IMR-90 (cell line): Measurements from ENCODE around the gene FBXW7. TPM values are rescaled to one million over a fixed set of nuclear protein-coding genes. Genes with fewer than 3 reads are reported as not detected.

Source experiments
- ATAC-seq: fragments of 200-7000 bp; cut with Tn5 transposase; 2 replicates; pipeline ENCODE4 v1.9.1; 2020; ENCODE audit warnings: low read depth, mild to moderate bottlenecking, moderate library complexity
- BruUV-seq: library from RNA; stranded (reverse); fragments of 400-500 nt; replicated peaks from 2 replicates; lab custom pipeline; 2021; lab: Mats Ljungman, UMichigan
- CTCF ChIA-PET: fragments of 300-600 bp; formaldehyde crosslinking; extraction: SDS; loops from one replicate; lab custom pipeline; 2021; ENCODE audit warnings: antibody characterized with exemption; lab: Yijun Ruan, JAX
- POLR2A ChIA-PET: fragments of 300-600 bp; sonication (Branson Sonifier 250); formaldehyde crosslinking; loops from one replicate; lab custom pipeline; 2022; ENCODE audit warnings: antibody characterized with exemption; ENCODE audit not compliant: unreplicated experiment; lab: Charles Lee
- DNase-seq: peaks from one replicate; pipeline ENCODE4 v3.0.0; 2013
- H2AFZ ChIP-seq: replicated peaks from 2 replicates; pipeline ENCODE3; 2013; ENCODE audit warnings: low read length, mild to moderate bottlenecking; ENCODE audit not compliant: poor library complexity
- H2AK5ac ChIP-seq: 2 replicates; pipeline ENCODE4 v1.6.1; 2013; ENCODE audit warnings: low read depth, low read length, inconsistent platforms
- H2AK9ac ChIP-seq: replicated peaks from 2 replicates; pipeline ENCODE3; 2013; ENCODE audit warnings: mild to moderate bottlenecking, low read depth, low read length, moderate library complexity; ENCODE audit not compliant: poor library complexity
- H2BK120ac ChIP-seq: 2 replicates; pipeline ENCODE4 v1.6.1; 2013; ENCODE audit warnings: low read depth, low read length, inconsistent platforms
- H2BK15ac ChIP-seq: 3 replicates; pipeline ENCODE4 v1.6.1; 2013; ENCODE audit warnings: low read depth, low read length, inconsistent platforms
- H2BK20ac ChIP-seq: 2 replicates; pipeline ENCODE4 v1.6.1; 2013; ENCODE audit warnings: low read depth, mild to moderate bottlenecking, inconsistent platforms, low read length, moderate library complexity
- H2BK5ac ChIP-seq: 2 replicates; pipeline ENCODE4 v1.6.1; 2013; ENCODE audit warnings: mild to moderate bottlenecking, low read depth, low read length, inconsistent platforms; ENCODE audit not compliant: poor library complexity, severe bottlenecking
- H3K14ac ChIP-seq: replicated peaks from 2 replicates; pipeline ENCODE4 v1.6.1; 2013; ENCODE audit warnings: low read depth, low read length, inconsistent platforms
- H3K18ac ChIP-seq: 2 replicates; pipeline ENCODE4 v1.6.1; 2013; ENCODE audit warnings: low read depth, low read length, control low read depth
- H3K23ac ChIP-seq: 2 replicates; pipeline ENCODE4 v1.6.1; 2013; ENCODE audit warnings: low read depth, low read length, inconsistent platforms
- H3K27ac ChIP-seq: 2 replicates; pipeline ENCODE4 v1.5.1; 2013; ENCODE audit warnings: mild to moderate bottlenecking, control low read depth, low read length; ENCODE audit not compliant: insufficient read depth
- H3K27me3 ChIP-seq: 2 replicates; pipeline ENCODE4 v1.6.1; 2013; ENCODE audit warnings: low read length; ENCODE audit not compliant: control insufficient read depth, insufficient read depth
- H3K36me3 ChIP-seq: 2 replicates; pipeline ENCODE4 v1.6.1; 2013; ENCODE audit warnings: low read length, mixed read lengths; ENCODE audit not compliant: control insufficient read depth, insufficient read depth
- H3K4ac ChIP-seq: 2 replicates; pipeline ENCODE4 v1.6.1; 2013; ENCODE audit warnings: low read depth, low read length, inconsistent platforms
- H3K4me1 ChIP-seq: 2 replicates; pipeline ENCODE4 v1.6.1; 2013; ENCODE audit warnings: low read length, mixed read lengths; ENCODE audit not compliant: control insufficient read depth, insufficient read depth
- H3K4me2 ChIP-seq: 2 replicates; pipeline ENCODE4 v1.6.1; 2013; ENCODE audit warnings: low read depth, mild to moderate bottlenecking, control low read depth, low read length, moderate library complexity
- H3K4me3 ChIP-seq: 2 replicates; pipeline ENCODE4 v1.5.1; 2013; ENCODE audit warnings: low read depth, mild to moderate bottlenecking, control low read depth, low read length, moderate library complexity; ENCODE audit not compliant: insufficient read depth
- H3K56ac ChIP-seq: 2 replicates; pipeline ENCODE4 v1.6.1; 2013; ENCODE audit warnings: low read length, inconsistent platforms; ENCODE audit not compliant: insufficient read depth; ENCODE audit errors: extremely low read depth
- H3K79me1 ChIP-seq, 2 experiments: 2 replicates each; pipeline ENCODE4 v1.6.1; 2013; ENCODE audit warnings: low read length in 2 of 2, inconsistent platforms in 1 of 2, low read depth in 1 of 2
- H3K9ac ChIP-seq: 2 replicates; pipeline ENCODE4 v1.6.1; 2013; ENCODE audit warnings: low read depth, low read length, control low read depth
- H3K9me1 ChIP-seq: 2 replicates; pipeline ENCODE4 v1.6.1; 2013; ENCODE audit warnings: low read length, inconsistent platforms; ENCODE audit not compliant: insufficient read depth
- H3K9me3 ChIP-seq: 2 replicates; pipeline ENCODE4 v1.6.1; 2013; ENCODE audit warnings: low read length; ENCODE audit not compliant: control insufficient read depth, insufficient read depth
- H4K20me1 ChIP-seq: 2 replicates; pipeline ENCODE4 v1.6.1; 2013; ENCODE audit warnings: low read length, inconsistent platforms; ENCODE audit not compliant: insufficient read depth
- H4K5ac ChIP-seq: 2 replicates; pipeline ENCODE4 v1.6.1; 2013; ENCODE audit warnings: mild to moderate bottlenecking, low read depth, low read length, control low read depth
- H4K8ac ChIP-seq, 2 experiments: 2 replicates each; pipeline ENCODE4 v1.6.1; 2013; ENCODE audit warnings: low read depth in 2 of 2, low read length in 2 of 2, control low read depth in 1 of 2, inconsistent platforms in 1 of 2
- H4K91ac ChIP-seq: 2 replicates; pipeline ENCODE4 v1.6.1; 2013; ENCODE audit warnings: low read depth, low read length, inconsistent platforms; ENCODE audit not compliant: insufficient read depth
- CEBPB ChIP-seq: IDR thresholded peaks from 2 replicates; pipeline ENCODE4 v1.6.1; 2012; ENCODE audit warnings: low read depth, low read length, improper control_type of control experiment
- CTCF ChIP-seq: conservative IDR thresholded peaks from 2 replicates; pipeline ENCODE4 v1.5.1; 2012; ENCODE audit warnings: mild to moderate bottlenecking, low read depth, low read length, improper control_type of control experiment
- MXI1 ChIP-seq: IDR thresholded peaks from 2 replicates; pipeline ENCODE4 v1.6.1; 2012; ENCODE audit warnings: low read depth, mild to moderate bottlenecking, low read length, moderate library complexity, borderline replicate concordance
- NFE2L2 ChIP-seq: fragments of 150-350 bp; IDR thresholded peaks from 2 replicates; pipeline ENCODE4 v1.6.1; 2016; ENCODE audit warnings: low read depth, mild to moderate bottlenecking, low read length
- RAD21 ChIP-seq: IDR thresholded peaks from 2 replicates; pipeline ENCODE4 v1.6.1; 2012; ENCODE audit warnings: low read length, improper control_type of control experiment
- RCOR1 ChIP-seq: IDR thresholded peaks from 2 replicates; pipeline ENCODE4 v1.6.1; 2012; ENCODE audit warnings: mild to moderate bottlenecking, low read length, improper control_type of control experiment; ENCODE audit not compliant: insufficient replicate concordance
- RFX5 ChIP-seq: IDR thresholded peaks from 2 replicates; pipeline ENCODE4 v1.8.0; 2012; ENCODE audit warnings: low read depth, mild to moderate bottlenecking, low read length, moderate library complexity
- WGBS, 2 experiments: methylation state at CpG; one replicate each; pipeline versions ENCODE4 v1.1.5 to v1.1.7; 2013; ENCODE audit warnings: missing lambda C conversion rate in 2 of 2; ENCODE audit not compliant: insufficient read length in 1 of 2; ENCODE audit errors: extremely low coverage in 2 of 2; 5-methylcytosine and 5-hydroxymethylcytosine counted together
- dilution Hi-C: fragments of 300-500 bp; cut with HindIII; formaldehyde crosslinking; loops from one replicate; pipeline ENCODE4 v1.14.3; 2018; ENCODE audit warnings: low sequenced_read_pairs; ENCODE audit not compliant: unreplicated experiment
- in situ Hi-C: fragments of 300-500 bp; cut with MboI; formaldehyde crosslinking; loops from 3 replicates; pipeline ENCODE4 v1.14.3; 2019; ENCODE audit warnings: low sequenced_read_pairs, inconsistent platforms, mixed read lengths
- intact Hi-C: fragments of 100-400 bp; cut with micrococcal nuclease; formaldehyde crosslinking; loops from 2 replicates; pipeline ENCODE4 v1.10.0; 2022
- polyA plus RNA-seq, 3 experiments: library from polyadenylated mRNA; depleted of rRNA; stranded (reverse); fragments of >200 nt; gene quantifications; 2 replicates each; pipeline ENCODE4 v1.2.3, GENCODE V29; 2012; ENCODE audit warnings: low replicate concordance in 1 of 3
- total RNA-seq: library from RNA; depleted of rRNA; stranded (reverse); fragments of >200 nt; gene quantifications from 2 replicates; pipeline ENCODE4 v1.2.3, GENCODE V29; 2012

FBXW7 gene
- total and polyA plus RNA-seq, 2 of the 4 experiments (the other 2 are of a cell fraction): 7.2 to 27.4 TPM

DNA sequence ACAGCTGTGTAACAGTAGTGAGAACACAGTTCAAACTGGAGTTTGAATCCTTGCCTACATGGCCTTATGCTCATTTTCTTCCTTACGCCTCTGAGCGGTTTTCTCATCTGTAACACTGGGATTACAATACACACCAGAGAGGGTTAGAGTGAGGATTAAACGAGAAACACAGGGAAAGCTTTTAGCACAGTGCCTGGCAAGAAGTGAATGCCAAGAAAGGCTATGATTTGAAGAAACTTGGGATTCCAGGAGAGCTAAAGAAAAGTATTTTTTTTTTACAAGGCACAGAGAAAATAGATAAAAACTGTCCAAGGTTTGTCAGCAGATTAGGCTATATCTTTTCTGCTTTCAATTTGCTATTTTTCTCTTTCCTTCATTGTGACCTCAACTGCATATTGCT is 246.4 kb downstream of the FBXW7 start:
- H2AFZ ChIP-seq: no peak overlapping the region
- DNase-seq (no peak), ATAC-seq (no peak)
- no peak overlapping the region for H3K18ac ChIP-seq
- no peak overlapping the region for H2BK120ac ChIP-seq
- H3K9me3 ChIP-seq: no peaks in the 10 kb centered on the region
- peaks cover 27% of the 10 kb centered on the region for H3K27me3 ChIP-seq
- H2AK9ac ChIP-seq: no peak overlapping the region
- no peak overlapping the region for H3K4me2 ChIP-seq
- no peak overlapping the region for H3K23ac ChIP-seq
- no peak overlapping the region for H4K5ac ChIP-seq
- no peaks in the 10 kb centered on the region for H3K79me1 ChIP-seq
- H3K56ac ChIP-seq: no peak overlapping the region
- no peak overlapping the region for H3K14ac ChIP-seq
- POLR2A ChIA-PET: no interaction called here
- no peaks in the 10 kb centered on the region for H3K36me3 ChIP-seq
- H4K8ac ChIP-seq: no peak overlapping the region
- H2BK15ac ChIP-seq: no peak overlapping the region
- in situ Hi-C loops: no loop called here
- H4K91ac ChIP-seq: no peak overlapping the region
- H3K4me3 ChIP-seq: no peak overlapping the region
- TF ChIP-seq MXI1: no peak
- no peak for TF ChIP-seq CEBPB
- no peak for TF ChIP-seq RAD21
- TF ChIP-seq CTCF: no peak
- no peak for TF ChIP-seq NFE2L2
- TF ChIP-seq RCOR1: no peak
- TF ChIP-seq RFX5: no peak
- H4K20me1 ChIP-seq: no peaks in the 10 kb centered on the region
- 20% methylated on average over 1 of the region's 3 CpGs; no CpG with 5 or more reads in 1 of the 2 experiments for WGBS, 2 experiments
- no peak overlapping the region for H2AK5ac ChIP-seq
- no TSS peak for BruUV-seq
- H3K4ac ChIP-seq: no peak overlapping the region
- H3K27ac ChIP-seq: no peak overlapping the region
- no peaks in the 10 kb centered on the region for H3K9me1 ChIP-seq
- no peak overlapping the region for H3K9ac ChIP-seq
- intact Hi-C loops: no loop called here
- CTCF ChIA-PET: interaction anchor here (0.6 kb wide), 1 partner anchor 88 kb away, joined by 3 read pairs; no protein-coding TSS in a partner anchor
- dilution Hi-C loops: no loop called here
- H2BK5ac ChIP-seq: no peak overlapping the region
- H3K4me1 ChIP-seq: no peaks in the 10 kb centered on the region
- no peak overlapping the region for H2BK20ac ChIP-seq
